A673 (cell line): Measurements from ENCODE around the gene MS4A18.

Experiments used
- CTCF ChIP-seq: fragments of 300-800, 200-600 bp; sonication (generic); conservative IDR thresholded peaks from 2 replicates; pipeline ENCODE4 v1.5.1; 2017; ENCODE audit warnings: low read depth, mild to moderate bottlenecking, antibody characterized with exemption, low read length, moderate library complexity, mixed read lengths
- EZH2 ChIP-seq: fragments of 200-600 bp; sonication (generic); IDR thresholded peaks from 2 replicates; pipeline ENCODE4 v1.6.1; 2017; ENCODE audit warnings: borderline replicate concordance, low read depth, mild to moderate bottlenecking, mixed read lengths, antibody characterized with exemption, low read length; ENCODE audit not compliant: poor library complexity, severe bottlenecking

- TF ChIP-seq CTCF (no peak), EZH2 (no peak)
Observed at GRCh38 chr11:60785806-60786361, 61.4 kb downstream of the MS4A18 start.
